Stimulated activated CD4-positive, alpha-beta T cell treated with anti-CD3 and anti-CD28 coated beads, Interleukin-15, amount 100 ng/mL, for 24 hours (primary cell): Measurements from ENCODE around the gene SHISA5.
"Not testable (repeated sequence)": the region's sequence is repeated elsewhere in the genome, so short reads cannot be mapped to it uniquely, and the experiment has no call there.

Experiments used
- DNase-seq: peaks from one replicate; pipeline ENCODE4 v3.0.0-alpha.2; 2020

The SHISA5 gene, protein sequence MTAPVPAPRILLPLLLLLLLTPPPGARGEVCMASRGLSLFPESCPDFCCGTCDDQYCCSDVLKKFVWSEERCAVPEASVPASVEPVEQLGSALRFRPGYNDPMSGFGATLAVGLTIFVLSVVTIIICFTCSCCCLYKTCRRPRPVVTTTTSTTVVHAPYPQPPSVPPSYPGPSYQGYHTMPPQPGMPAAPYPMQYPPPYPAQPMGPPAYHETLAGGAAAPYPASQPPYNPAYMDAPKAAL

DNA sequence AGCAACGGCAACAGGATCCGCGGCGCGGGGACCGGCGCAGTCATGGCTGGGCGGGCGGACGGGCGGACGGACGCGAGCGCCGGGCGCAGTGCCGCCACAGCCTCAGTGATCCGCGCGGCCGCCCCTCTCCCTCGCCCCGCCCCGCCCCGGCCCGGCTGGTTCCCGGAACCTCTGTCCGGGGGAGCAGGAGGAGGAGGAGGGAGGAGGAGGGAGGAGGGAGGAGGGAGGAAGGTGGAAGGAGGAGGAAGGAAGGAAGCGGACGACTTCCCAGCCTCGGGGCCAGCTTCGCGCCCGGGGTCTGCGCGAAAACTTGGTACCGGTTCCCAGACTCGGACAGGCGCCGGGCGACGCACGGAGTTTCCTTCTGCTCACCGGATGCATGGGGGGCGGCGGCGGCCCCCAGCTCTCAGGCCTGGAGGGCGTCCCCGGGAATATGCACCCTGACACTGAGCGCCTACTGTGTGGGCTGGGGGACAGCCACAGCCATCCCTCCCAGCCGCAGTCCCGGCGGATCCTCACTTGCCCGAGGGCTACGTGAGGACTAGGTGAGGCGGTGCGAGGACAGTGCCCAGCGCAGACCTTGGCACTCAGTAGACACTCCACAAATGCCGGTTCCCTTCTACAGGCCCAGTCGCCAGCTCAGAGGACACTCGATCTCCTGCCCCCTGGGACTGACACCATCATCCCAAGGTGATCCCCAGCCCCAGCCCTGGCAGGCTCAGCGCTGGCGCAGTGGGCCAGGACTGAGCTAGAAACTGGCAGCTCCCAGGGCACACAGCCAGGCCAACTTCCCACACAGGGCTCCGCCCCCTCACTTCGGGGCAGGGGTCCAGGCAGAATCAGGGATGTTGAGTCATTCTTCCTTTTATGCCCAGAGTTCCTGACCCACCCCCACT is at the start of gene SHISA5:
SHISA5 (minus strand) TSS at position 124 of the 896 bp plus-strand sequence; CDS start at position 44, 80 bp downstream.
- DNase-seq, result peak; percentile 77

DNA sequence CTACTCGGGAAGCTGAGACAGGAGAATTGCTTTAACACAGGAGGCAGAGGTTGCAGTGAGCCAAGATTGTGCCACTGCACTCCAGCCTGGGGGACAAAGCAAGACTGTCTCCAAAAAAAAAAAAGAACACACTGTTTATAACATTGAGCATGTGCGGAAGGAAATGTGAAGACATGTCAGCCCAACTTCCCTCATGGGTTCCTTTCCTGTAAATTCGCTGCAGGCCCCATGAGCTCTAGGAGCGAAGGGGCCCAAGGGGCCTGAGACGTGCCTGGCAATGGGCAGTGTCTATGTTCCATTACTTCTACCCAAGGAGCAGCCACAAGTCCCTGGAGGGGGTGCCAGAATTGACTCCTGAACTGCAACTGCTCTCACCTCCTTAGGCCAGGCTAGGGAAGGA is 49.4 kb upstream of the SHISA5 start:
- no peak for DNase-seq

DNA sequence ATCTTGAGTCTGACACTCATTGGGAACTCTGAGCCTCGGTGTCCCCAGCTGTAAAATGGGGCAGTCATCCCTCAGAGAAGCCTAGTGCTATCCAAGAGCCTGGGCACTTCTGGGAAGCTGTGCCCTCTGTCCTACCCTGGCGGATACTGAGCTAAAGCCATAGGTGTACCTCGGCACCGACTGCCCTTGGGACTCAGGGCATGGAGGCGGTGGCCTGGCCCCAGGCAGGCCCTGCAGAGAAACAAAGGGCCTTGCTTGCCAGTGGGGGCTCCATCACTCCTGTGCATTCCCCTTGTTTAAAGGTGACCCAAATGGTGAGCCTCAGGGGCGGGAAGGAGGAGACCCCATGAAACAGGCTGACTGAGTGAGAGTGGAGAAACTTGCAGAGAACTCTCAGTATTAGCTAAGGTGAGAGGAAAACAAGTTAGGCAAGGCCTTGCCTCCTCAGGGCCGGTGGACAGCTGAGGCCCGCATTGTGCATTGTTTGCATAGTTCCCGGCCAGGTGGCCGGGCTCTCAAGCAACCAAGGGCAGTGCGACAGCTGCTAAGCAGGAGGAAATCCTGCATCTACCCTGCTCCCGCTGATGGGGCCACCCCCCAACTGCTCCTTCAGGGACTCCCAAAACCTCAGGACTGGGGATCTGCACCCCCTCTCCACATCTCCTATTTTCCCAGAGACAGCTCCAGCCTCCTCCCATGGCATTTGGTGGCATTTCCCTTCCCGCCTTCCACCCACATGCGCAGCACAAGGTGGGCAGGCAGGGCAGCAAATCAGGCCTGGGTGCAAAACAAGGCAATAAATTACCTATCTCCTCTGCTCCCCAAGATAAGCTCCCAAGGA is 48.4 kb upstream of the SHISA5 start:
- DNase-seq, result no peak

DNA sequence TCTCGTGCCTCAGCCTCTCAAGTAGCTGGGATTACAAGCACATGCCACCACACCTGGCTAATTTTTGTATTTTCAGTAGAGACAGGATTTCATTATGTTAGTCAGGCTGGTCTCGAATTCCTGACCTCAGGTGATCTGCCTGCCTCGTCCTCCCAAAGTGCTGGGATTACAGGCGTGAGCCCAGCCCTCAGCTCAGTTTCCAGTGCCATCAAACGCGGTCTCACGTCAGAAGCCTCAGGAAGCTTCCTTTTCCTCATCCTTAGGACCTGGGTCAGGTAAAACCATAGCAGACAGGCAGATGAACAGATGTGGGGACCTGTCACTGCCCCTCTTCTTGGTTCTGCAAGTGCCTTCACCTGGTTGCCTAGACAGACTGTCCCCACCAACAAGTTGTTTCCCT is 47.7 kb upstream of the SHISA5 start:
- DNase-seq, result not testable (repeated sequence)

DNA sequence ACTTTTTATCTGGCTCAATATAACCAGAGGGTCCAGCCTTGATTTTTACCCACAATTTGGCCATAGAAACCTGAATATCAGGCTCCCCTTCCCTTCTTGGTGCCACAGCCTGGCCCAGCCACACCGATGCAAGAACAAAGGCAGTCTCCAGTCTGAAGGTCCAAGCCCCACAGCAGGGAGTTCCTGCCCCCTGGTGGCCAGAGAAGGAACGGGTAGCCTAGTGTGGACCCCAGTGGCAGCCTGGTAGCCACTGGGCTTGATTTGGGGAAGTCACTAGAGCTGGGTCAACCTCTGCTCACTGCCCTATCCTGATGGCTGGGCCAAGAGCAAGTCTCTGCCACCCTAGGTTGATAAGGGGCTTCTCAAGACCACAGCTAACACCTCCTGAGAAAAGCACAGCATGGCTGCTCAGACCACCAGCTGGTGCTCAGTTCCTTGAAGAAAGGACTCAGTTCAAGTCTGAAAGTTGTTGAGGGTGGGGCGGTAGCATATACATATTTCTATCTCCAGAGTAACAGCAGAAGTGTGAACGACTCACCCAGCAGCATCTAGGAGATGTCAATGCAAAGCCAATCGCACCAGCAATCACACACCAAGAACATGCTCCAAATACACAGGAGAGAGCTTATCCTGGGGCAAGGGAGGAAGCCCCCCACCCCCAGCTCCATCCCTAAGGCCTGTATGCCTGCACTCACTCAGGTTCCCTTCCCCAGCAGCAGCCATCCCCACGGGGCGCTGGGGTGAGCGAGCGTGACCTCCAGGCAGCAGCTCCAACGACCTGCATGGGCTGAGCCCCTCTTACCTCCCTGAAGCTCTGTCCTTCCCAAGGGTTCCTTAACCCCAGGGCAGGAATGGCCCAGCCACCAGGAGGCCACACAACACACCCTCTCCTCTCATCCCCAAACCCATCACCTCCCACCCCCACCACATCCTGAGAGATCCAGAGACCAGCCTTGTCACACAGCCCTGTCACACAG is 45.0 kb upstream of the SHISA5 start:
- DNase-seq, result peak; percentile 90

DNA sequence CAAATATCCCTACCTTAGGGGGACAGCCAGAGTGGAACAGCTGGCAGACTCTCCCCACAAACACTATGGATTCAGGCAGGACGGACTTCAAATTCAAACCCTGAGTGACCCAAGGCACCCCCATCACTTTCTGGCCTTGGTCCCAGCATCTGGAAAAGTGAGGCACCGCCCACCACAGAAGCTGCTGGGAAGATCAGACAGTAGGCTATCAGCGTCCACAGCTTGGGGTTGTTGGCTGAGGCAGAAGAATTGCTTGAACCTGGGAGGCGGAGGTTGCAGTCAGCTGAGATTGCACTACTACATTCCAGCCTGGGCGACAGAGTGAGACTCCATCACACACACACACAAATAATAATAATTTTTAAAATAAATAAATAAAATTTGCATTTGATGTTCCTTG is 44.2 kb upstream of the SHISA5 start:
- no peak for DNase-seq

DNA sequence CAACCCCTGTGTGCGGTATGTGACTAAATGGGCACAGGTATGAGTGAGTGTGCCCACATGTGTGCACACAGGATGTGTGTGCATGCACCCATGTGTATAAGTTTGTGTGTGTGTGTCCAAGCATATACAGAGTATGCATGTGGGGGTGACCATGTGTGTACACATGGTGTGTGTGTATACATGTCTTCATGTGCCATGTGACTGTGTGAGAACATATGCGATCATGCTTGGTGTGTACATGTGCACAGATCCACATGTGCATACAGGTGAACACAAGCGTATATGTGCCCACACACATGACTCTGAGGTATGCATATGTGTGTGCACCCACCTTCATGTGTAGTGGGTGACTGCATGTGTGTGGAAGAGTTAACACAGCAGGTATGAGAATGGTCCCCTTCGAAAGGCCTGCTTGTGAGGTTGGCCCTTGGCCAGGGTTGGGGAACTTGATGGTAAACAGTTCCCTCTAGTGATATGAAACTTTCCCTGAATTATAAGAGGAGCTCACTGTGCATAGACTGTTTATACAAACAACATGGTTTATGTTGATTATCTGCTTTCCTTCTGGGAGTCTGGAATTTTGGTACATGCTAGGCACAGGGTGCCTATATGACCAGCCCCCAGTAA is 42.3 kb upstream of the SHISA5 start:
- DNase-seq, result no peak

DNA sequence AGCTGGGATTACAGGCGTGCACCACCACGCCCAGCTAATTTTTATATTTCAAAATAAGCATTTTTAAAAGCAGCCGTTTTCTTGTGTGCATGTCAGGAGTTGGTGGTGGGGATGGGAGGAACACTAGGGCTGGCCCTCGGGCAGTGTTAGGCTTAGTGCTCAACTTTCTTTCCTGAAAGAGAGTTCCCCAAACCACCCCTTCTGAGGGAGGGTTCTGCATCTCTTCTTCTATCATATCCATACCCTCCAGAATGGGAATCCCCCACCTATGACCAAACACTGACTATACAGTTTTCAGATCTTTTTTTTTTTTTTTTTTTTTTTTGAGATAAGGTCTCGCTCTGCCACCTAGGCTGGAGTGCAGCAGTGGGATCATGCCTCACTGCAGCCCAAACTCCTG is 40.2 kb upstream of the SHISA5 start:
- DNase-seq, result no peak

DNA sequence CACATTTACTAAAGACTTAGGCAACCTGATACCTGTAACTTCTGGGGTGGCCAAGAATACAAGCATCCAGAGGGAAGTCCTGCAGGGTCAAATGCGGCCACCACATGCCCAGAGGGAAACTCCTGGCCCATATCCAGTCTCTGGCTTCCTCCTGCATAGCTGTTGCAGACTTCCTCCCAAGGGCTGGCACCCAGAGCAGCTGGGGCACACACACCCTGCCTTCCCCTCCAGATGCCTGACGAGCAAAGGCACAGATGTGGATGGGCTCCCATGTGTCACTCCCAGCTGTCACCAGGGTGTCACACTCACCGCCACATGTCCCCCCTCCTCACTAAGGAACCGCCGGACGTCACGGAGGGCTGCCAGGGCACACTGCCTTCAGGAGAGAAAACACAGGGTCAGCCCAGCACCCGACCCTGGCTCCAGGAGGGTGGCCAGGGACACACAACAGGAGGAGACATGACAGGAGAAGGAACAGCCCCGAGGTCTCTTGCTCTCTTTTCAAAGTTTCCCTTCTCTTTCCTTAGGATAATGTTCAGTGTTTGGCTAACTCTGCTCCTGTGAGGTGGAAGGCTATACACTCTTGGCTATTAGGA is 39.4 kb upstream of the SHISA5 start:
- no peak for DNase-seq

DNA sequence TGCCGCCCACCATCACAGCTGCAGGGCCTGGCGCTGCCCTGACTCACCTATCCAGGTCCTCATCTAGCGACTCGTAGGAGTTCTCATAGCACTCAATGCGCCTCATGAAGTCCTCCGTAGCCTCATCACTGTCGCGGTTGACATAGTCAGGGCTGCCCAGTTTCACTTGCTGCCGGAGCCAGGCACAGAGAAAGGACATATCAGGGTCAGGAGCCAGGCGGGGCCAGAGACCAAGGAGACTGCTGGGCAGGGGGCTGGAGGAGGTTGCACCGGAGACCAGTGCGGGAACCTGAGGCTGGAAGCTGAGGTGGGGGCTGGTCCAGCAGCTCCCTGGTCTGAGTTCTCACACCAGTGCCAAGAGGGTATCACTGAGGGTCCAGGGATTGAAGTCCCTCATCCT is 34.5 kb upstream of the SHISA5 start:
- no peak for DNase-seq

DNA sequence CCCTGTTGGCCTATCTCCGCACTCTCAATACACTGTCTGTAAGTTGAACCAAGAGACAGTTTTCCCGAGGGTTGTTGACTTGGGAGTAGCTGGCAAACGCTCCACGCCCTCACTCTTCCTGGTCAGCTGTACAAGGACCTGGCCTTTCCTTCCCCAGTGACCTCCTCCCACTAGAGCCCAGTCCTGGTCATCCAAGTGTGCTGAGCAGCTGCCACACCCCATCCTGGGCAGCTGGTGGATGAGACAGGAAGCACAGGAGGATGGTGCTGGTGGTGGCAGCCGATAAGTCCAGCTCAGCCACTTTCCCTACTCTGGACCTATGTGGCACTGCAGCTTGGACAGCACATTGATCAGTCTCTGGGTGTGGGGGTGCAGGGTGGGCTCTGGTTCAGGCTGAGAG is 32.8 kb upstream of the SHISA5 start:
- no peak for DNase-seq

DNA sequence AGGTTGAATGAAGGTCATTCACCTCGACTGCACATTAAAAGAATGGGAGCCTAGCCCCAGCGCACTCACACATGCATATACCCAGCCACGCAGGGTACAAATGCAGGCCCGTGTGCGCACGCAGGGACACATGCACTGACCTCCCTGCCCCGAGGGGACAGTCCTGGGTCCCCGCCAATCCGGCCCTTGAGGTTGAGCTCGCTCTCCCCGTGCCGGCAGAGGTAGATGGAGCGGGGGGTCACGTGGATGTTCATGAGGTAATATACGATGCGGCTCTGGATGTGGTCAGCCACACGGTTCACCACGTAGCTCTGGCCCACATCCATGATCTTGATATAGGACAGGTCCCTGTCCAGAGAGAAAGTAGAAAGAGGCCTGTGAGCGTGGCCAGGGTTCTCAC is 32.1 kb upstream of the SHISA5 start:
- DNase-seq, result no peak

DNA sequence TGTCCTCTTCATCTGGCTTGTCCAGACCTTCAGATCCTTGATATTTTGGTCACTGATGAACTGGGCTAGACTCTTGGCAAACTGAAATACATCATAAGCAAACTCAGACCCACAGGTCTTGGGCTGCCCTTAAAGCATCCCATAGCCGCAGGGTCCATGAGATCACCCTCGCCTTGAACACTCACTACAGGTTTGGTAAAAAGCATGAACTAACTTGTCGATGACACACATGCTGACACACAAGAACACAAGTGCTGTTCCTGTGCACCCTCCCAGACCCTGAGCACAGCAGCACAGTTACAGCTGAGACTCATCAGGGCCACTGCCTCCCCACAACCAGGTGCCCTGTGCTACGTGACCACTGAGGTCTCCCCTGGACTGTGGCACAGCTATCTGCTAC is 31.6 kb upstream of the SHISA5 start:
- no peak for DNase-seq

DNA sequence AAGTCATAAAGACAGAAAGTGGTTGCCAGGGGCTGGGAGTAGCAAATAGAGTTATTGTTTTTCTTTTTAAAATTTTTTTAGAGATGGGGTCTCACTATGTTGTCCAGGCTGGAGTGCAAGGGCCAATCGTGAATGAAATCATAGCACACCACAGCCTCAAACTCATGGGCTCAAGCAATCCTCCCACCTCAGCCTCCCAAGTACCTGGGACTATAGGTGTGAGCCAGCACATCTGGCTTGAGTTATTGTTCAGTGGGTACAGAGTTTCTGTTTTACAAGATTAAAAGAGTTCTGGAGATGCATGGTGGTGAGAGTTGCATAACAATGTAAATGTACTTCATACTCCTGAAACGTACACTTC is 29.0 kb upstream of the SHISA5 start:
- DNase-seq, result no peak

DNA sequence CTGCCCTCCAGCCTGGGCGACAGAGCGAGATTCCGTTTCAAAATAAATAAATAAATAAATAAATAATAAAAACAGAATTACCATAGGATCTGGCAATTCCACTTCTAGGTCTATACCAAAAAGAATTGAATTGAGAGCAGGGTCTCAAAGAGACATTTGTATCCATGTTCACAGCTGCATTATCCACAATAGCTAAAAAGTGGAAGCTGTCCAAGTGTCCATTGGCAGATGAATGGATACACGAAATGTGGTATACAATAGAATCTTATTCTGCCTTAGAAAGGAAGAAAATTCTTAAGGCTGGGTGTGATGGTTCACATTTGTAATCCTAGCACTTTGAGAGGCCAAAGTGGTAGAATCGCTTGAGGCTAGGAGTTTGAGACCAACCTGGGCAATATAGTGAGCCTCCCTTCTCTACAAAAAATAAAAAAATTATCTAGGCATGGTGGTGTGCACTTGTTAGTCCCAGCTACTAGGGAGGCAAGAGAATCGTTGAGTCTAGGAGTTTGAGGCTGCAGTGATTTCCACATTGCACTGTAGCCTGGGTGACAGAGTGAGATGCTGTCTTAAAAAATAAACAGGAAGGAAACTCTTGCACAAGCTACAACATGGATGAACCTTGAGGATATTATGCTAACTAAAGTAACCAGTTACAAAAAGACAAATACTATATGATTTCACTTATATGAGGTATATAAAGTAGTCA is 28.4 kb upstream of the SHISA5 start:
- no peak for DNase-seq

DNA sequence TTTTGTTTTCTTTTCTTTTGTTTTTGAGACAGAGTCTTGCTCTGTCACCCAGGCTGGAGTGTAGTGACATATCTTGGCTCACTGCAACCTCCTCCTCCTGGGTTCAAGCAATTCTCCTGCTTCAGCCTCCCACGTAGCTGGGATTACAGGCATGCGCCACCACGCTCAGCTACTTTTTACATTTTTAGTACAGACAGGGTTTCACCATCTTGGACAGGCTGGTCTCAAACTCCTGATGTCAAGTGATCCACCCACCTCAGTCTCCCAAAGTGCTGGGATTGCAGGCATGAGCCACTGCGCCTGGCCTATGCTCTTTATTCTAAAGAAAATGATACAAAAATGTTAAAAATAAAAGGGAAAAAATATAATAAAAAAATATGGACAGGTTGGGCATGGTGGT is 26.7 kb upstream of the SHISA5 start:
- DNase-seq, result not testable (repeated sequence)

DNA sequence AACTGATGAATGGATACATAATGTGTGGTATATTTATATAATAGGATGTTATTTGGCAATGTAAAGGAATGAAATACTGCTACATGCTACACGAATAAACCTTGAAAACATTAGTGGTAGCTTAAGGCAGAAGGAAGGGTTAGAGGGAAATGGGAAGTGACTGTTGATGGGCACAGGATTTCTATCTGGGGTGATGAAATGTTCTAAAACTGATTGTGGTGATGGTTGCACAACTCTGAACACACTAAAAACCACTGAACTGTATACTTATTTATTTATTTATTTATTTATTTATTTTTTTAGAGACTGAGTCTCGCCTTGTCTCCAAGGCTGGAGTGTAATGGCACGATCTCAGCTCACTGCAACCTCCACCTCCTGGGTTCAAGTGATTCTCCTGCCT is 24.8 kb upstream of the SHISA5 start:
- no peak for DNase-seq

DNA sequence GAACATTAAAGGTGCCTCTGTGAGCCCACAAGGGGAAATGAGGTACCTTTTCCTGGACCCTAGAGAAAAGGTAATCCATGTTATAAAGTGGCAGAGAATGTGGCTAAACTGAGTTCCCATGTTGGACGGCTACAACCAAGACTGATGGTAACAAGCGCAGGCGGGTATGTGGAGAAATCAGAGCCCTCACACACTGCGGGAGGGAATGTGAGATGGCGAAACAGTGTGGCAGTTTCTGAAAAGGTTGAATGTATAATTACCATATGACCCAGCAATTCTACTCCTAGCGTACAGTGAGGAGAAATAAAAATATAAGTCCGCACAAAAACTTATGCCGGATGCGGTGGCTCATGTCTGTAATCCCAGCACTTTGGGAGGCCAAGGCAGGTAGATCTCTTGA is 24.1 kb upstream of the SHISA5 start:
- DNase-seq, result no peak

DNA sequence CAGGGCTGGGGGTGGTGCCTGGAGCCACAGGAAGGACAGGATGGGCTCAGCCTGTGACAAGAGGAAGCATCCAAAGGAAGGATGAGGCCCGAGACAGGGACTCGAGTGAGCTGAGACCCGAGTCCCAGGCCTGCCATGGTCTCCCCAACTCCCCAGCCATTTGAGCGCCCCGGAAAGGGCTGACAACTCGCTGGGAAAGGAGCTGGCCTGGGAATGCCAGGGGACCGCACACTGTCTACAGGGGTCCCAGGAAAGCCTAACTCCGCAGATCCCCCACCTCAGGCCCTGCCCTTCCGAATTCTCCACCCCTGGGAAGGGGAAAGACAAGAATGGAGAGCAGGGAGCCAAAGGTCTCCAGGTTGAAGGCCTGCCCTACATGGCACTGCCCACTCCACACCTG is 21.0 kb upstream of the SHISA5 start:
- DNase-seq, result no peak

DNA sequence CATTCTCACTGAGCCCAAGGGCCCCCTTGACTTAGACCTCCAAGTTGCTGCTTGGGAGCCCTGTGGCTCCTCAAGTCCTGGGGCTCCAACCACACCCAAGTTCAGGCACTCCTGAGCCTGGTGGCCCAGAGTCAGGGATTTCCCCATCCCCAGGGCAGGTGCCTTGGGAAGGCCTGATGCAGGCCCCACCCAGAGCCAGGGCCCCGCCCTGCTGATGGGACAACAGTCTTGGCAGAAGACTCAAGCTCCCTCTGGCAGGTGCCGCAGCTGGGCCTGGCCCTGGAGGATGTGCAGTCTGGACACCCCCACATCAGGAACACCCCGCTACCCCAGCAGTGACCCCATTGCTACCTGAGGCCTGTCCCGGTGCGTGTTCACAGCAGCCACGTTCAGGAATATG is 17.7 kb upstream of the SHISA5 start:
- DNase-seq, result no peak

DNA sequence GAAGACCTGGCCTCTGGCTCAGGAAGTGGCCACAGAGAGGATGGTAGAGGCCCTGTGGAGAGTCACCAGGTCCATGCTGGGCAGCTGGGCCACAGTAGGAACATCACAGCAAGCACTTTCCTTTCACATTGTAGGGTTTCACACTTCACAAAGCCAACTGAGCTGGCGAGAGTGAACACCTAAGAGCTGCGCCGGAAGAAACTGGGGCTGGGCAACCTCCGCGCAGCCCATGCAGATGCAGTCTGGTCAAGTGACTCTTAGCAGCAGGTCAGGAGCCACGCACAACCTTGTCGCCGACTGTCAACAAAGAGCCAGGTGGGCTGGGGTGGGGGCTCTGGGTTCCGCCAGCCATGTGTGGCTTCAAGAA is 15.3 kb upstream of the SHISA5 start:
- no peak for DNase-seq
